NCI-H774 (cell line): ENCODE data around the gene KLK12.

Source experiments
- DNase-seq: peaks from one replicate; lab custom pipeline; 2025; lab: John Stamatoyannopoulos, UW

The KLK12 gene

DNA sequence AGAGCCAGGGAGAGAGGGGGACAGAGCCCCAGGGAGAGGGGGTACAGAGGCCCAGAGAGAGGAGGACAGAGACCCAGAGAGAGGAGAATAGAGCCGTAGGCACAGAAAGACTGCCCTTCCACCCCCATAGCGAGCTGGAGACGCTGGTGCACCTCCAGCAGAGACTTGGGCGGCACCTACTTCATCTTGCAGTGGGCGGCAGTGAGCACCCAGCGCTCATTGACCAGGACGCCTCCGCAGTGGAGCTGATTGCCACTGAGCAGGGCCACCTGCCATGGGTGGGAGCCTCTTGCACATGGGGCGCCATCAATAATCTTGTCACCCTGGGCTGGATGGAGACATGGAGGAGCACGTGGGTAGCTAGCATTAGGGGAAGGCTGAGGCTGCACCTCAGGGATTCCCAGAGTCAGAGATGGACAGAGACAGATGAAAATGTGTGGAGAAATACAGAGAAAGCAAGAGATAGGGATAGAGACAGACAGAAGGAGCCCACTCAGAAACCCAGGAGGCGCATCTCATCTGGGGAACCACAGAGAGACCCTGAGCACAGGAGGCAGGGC, 53.1 kb downstream of the KLK12 start:
- DNase-seq: no peak

DNA sequence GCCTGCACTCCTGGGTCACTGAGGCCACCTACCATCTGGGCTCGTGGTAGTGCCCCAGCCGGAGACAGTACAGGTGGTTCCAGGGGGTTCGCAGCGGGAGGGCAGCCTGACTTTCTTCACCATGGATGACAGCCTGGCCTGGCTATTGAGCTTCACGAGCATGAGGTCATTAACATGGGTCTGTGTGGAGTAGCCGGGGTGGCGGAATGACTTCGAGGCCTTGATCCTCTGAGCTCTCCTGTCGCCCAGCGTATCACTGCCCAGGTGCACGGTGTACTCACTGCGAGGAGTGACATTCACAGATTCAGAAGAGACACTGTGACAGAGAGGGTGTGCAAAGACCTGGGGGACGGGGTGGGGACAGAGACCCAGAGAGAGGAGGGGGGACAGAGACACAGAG, 54.6 kb downstream of the KLK12 start:
- DNase-seq: no peak

DNA sequence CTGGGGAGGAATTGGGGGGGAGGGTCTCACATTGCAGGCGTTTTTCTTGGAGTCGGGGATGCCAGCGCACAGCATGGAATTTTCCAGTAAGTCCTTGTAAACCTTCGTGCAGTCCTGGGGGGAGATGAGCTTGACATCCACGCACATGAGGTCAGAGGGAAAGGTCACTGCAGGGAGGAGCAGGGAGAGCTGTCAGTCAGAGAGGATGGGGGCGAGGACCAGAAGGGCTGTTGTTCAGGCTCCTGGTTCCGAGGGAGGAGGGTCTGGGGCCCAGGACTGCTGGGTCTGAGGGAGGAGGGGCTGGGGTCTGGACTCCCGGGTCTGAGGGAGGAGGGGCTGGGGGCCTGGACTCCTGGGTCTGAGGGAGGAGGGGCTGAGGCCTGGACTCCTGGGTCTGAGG, 55.0 kb downstream of the KLK12 start:
- DNase-seq: no peak
